Stimulated activated CD8-positive, alpha-beta memory T cell treated with anti-CD3 and anti-CD28 coated beads, Interleukin-4, amount 100 ng/mL, for 1 hour (primary cell): ENCODE results near the gene BICRA.
"Not testable (repeated sequence)": the region's sequence is repeated elsewhere in the genome, so short reads cannot be mapped to it uniquely, and the experiment has no call there.

Source experiments
- DNase-seq, 2 donors: peaks; one replicate each; pipeline ENCODE4 v3.0.0-alpha.2; 2020; ENCODE audit warnings: low read depth in 2 of 2, low spot score in 1 of 2

Gene BICRA

GRCh38 chr19:47714339-47714738 is 105.4 kb downstream of the BICRA start:
- DNase-seq: no peak

GRCh38 chr19:47714855-47715254 is 105.9 kb downstream of the BICRA start:
- DNase-seq: not testable (repeated sequence)

- DNase-seq: no peak
Observed at GRCh38 chr19:47716270-47716937, 107.5 kb downstream of the BICRA start.

GRCh38 chr19:47718415-47719046 is 109.6 kb downstream of the BICRA start:
- not testable (repeated sequence) for DNase-seq

- DNase-seq: no peak
Observed at GRCh38 chr19:47719047-47719859, 110.3 kb downstream of the BICRA start.

- DNase-seq: no peak
Observed at GRCh38 chr19:47720669-47721422, 111.9 kb downstream of the BICRA start.

GRCh38 chr19:47723581-47723940 is 114.6 kb downstream of the BICRA start:
- no peak for DNase-seq

GRCh38 chr19:47725759-47726401 is 116.9 kb downstream of the BICRA start:
- DNase-seq: no peak

- no peak for DNase-seq
Observed at GRCh38 chr19:47726467-47726866, 117.5 kb downstream of the BICRA start.

- DNase-seq: not testable (repeated sequence)
Observed at GRCh38 chr19:47728295-47728694, 119.4 kb downstream of the BICRA start.

- no peak for DNase-seq
Observed at GRCh38 chr19:47729468-47729798, 120.5 kb downstream of the BICRA start.

- DNase-seq: no peak
Observed at GRCh38 chr19:47729799-47730520, 121.0 kb downstream of the BICRA start.

- no peak for DNase-seq
Observed at GRCh38 chr19:47730521-47730889, 121.6 kb downstream of the BICRA start.

GRCh38 chr19:47730910-47731309 is 122.0 kb downstream of the BICRA start:
- DNase-seq: no peak

- no peak for DNase-seq
Observed at GRCh38 chr19:47735131-47735530, 126.2 kb downstream of the BICRA start.

GRCh38 chr19:47740866-47741519 is 132.1 kb downstream of the BICRA start:
- DNase-seq: no peak

GRCh38 chr19:47741544-47742140 is 132.7 kb downstream of the BICRA start:
- no peak for DNase-seq

- DNase-seq: no peak
Observed at GRCh38 chr19:47742634-47743033, 133.7 kb downstream of the BICRA start.
